Measurements from ENCODE around the gene POU2F3.

GRCh38 chr11:120208001-120208441 is 31.9 kb upstream of the POU2F3 start:
- no peak for TF ChIP-seq CTCF (IDR thresholded peaks at IDR 0.05)
- TF ChIP-seq POLR2A (IDR thresholded peaks at IDR 0.05), result no peak
